Measurements from ENCODE around the gene METRNL.

METRNL gene

DNA sequence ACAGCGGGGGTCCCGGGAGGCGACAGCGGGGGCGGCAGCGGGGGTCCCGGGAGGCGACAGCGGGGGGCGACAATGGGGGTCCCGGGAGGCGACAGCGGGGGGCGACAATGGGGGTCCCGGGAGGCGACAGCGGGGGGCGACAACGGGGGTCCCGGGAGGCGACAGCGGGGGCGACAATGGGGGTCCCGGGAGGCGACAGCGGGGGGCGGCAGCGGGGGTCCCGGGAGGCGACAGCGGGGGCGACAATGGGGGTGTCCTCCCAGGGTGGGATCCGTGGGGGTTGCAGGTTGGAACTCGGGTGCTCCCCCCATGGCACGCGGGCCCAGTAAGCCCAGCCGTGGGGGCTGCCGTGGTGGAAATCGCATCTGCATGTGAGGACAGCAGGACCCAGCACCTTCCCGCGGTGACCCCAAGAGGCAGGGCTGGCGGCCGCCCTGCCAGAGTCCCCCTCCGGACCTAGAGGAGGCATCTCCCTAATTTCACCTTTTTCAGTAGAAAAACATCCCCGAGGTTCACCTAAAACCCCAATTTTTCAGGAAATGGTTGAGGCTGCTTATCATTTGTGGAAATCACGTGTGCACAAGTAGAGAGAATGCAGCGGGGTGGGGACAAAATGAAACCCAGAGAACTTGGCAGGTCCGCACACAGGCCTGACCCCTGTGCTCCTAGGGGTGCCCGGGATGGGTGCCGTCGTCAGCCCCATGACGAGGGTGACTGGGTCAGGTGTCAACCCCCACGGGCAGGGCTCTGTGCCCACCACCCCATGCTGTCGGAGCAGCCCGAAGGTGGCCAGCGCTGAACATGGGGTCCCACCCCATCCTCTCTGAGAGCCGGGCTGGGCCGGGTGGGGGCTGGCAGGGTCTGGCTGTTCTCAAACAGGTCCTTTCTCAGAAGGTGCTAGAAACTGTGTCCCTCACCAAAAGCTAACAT, 10.5 kb upstream of the METRNL start:
- H4K20me1 ChIP-seq (ENCODE audit: insufficient read depth, low read length), result peaks cover 5% of the 10 kb centered on the region; the same call in 1 of the 2 replicates
- H3K27ac ChIP-seq (ENCODE audit: low read length), result no peak overlapping the region
- no peak overlapping the region for H3K4me2 ChIP-seq (ENCODE audit: insufficient read depth, low read length)
- ATAC-seq (ENCODE audit: insufficient read depth, low read depth), result no peak
- no peak overlapping the region for H2AFZ ChIP-seq (ENCODE audit: low read depth, low read length)
- H3K79me2 ChIP-seq (ENCODE audit: insufficient read depth, low read length), result no peaks in the 10 kb centered on the region
- no peaks in the 10 kb centered on the region for H3K27me3 ChIP-seq (ENCODE audit: insufficient read depth, low read length, poor library complexity)
- no peaks in the 10 kb centered on the region for H3K9me3 ChIP-seq (ENCODE audit: insufficient read depth, low read length, severe bottlenecking)
- peaks cover 9% of the 10 kb centered on the region for H3K4me1 ChIP-seq (ENCODE audit: insufficient read depth, low read length)
- no peaks in the 10 kb centered on the region for H3K36me3 ChIP-seq (ENCODE audit: insufficient read depth, low read length)
- no peak for DNase-seq
- H3K4me3 ChIP-seq (ENCODE audit: low read depth in 1 of 2, low read length in 2 of 2), result no peak overlapping the region
- TF ChIP-seq, protein P1, sequence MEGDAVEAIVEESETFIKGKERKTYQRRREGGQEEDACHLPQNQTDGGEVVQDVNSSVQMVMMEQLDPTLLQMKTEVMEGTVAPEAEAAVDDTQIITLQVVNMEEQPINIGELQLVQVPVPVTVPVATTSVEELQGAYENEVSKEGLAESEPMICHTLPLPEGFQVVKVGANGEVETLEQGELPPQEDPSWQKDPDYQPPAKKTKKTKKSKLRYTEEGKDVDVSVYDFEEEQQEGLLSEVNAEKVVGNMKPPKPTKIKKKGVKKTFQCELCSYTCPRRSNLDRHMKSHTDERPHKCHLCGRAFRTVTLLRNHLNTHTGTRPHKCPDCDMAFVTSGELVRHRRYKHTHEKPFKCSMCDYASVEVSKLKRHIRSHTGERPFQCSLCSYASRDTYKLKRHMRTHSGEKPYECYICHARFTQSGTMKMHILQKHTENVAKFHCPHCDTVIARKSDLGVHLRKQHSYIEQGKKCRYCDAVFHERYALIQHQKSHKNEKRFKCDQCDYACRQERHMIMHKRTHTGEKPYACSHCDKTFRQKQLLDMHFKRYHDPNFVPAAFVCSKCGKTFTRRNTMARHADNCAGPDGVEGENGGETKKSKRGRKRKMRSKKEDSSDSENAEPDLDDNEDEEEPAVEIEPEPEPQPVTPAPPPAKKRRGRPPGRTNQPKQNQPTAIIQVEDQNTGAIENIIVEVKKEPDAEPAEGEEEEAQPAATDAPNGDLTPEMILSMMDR (IDR thresholded peaks at IDR 0.05; ENCODE audit: borderline replicate concordance, extremely low read depth, low read length, poor library complexity, severe bottlenecking), result no peak
- TF ChIP-seq EZH2 (IDR thresholded peaks at IDR 0.05; ENCODE audit: borderline replicate concordance, low read depth, low read length, severe bottlenecking), result no peak
- no peak overlapping the region for H3K9ac ChIP-seq (ENCODE audit: low read depth, low read length)

DNA sequence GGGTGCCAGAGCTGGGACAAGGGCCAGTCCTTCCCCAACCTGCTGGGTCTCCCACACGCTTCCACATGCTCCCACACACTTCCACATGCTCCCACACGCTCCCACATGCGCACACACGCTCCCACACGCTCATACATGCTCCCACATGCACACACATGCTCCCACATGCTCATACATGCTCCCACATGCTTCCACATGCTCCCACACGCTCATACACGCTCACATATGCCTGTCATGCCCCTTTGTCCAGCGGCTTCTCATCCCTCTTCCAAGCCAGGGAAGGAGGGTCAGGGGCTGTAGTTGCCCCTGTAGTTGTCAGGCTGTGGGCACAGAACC, 9.9 kb upstream of the METRNL start:
- no peaks in the 10 kb centered on the region for H3K9me3 ChIP-seq (ENCODE audit: insufficient read depth, low read length, severe bottlenecking)
- H3K27ac ChIP-seq (ENCODE audit: low read length), result no peak overlapping the region
- no peak overlapping the region for H2AFZ ChIP-seq (ENCODE audit: low read depth, low read length)
- H3K4me2 ChIP-seq (ENCODE audit: insufficient read depth, low read length), result no peak overlapping the region
- peaks cover 9% of the 10 kb centered on the region for H3K4me1 ChIP-seq (ENCODE audit: insufficient read depth, low read length)
- no peaks in the 10 kb centered on the region for H3K79me2 ChIP-seq (ENCODE audit: insufficient read depth, low read length)
- DNase-seq, result no peak
- ATAC-seq (ENCODE audit: insufficient read depth, low read depth), result no peak
- TF ChIP-seq, protein P1 (IDR thresholded peaks at IDR 0.05; ENCODE audit: borderline replicate concordance, extremely low read depth, low read length, poor library complexity, severe bottlenecking), result no peak
- TF ChIP-seq EZH2 (IDR thresholded peaks at IDR 0.05; ENCODE audit: borderline replicate concordance, low read depth, low read length, severe bottlenecking), result no peak
- no peaks in the 10 kb centered on the region for H3K27me3 ChIP-seq (ENCODE audit: insufficient read depth, low read length, poor library complexity)
- peaks cover 5% of the 10 kb centered on the region; the same call in 1 of the 2 replicates for H4K20me1 ChIP-seq (ENCODE audit: insufficient read depth, low read length)
- H3K4me3 ChIP-seq (ENCODE audit: low read depth in 1 of 2, low read length in 2 of 2), result no peak overlapping the region
- no peak overlapping the region for H3K9ac ChIP-seq (ENCODE audit: low read depth, low read length)
- no peaks in the 10 kb centered on the region for H3K36me3 ChIP-seq (ENCODE audit: insufficient read depth, low read length)

DNA sequence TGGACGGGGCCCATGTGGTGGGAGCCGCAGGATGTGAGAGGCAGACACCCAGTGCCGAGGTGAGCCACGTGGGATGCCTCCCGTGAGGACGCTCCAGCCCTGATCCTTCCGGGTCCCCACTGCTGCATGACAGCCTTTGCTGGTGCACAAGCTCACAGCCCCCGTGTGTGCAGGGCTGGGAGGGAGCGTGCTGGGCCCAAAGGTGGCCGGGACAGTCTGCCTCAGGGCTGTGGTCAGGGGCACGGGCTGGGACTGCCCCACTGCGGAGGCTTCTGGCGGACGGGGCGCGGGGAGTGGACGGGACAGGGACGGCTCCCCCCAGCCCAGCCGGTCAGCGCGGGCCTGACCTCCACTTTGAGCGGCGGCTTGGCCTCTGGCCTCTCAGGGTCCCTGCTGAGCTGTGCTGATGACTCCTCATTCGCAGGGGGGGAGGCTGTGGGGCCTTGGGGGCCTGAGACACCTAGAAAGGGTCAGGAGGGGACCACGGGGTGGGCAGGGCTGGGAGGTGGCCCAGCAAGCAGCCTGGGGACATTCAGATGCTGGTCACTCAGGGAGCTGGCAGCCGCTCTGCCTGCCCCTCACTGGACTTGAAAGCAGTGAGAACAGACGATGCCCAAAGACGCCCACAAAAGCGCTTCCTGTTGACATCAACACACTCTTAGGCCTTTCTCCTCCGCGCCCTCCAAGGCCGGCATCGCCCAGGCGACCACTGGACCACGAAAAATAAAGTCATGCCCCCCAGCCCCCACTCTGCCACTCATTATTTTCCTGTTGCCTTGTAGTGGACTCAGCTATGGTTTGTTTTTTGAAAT, 9.3 kb upstream of the METRNL start:
- Histone ChIP-seq H3K4me1 (ENCODE audit: insufficient read depth, low read length) (peaks cover 9% of the 10 kb centered on the region), H3K36me3 (ENCODE audit: insufficient read depth, low read length) (no peaks in the 10 kb centered on the region), H3K27ac (ENCODE audit: low read length) (no peak overlapping the region), H3K79me2 (ENCODE audit: insufficient read depth, low read length) (no peaks in the 10 kb centered on the region), H3K9me3 (ENCODE audit: insufficient read depth, low read length, severe bottlenecking) (no peaks in the 10 kb centered on the region), H2AFZ (ENCODE audit: low read depth, low read length) (no peak overlapping the region), H3K27me3 (ENCODE audit: insufficient read depth, low read length, poor library complexity) (no peaks in the 10 kb centered on the region), H3K9ac (ENCODE audit: low read depth, low read length) (no peak overlapping the region), H3K4me2 (ENCODE audit: insufficient read depth, low read length) (no peak overlapping the region), H3K4me3 (ENCODE audit: low read depth in 1 of 2, low read length in 2 of 2) (no peak overlapping the region), H4K20me1 (ENCODE audit: insufficient read depth, low read length) (peaks cover 5% of the 10 kb centered on the region; the same call in 1 of the 2 replicates)
- TF ChIP-seq EZH2 (IDR thresholded peaks at IDR 0.05; ENCODE audit: borderline replicate concordance, low read depth, low read length, severe bottlenecking), result no peak
- TF ChIP-seq, protein P1 (IDR thresholded peaks at IDR 0.05; ENCODE audit: borderline replicate concordance, extremely low read depth, low read length, poor library complexity, severe bottlenecking), result no peak
- DNase-seq (no peak), ATAC-seq (ENCODE audit: insufficient read depth, low read depth) (no peak)

All from DND-41 (cell line).